H1 (cell line): ENCODE results near the gene KCTD16. TPM values are rescaled to one million over a fixed set of nuclear protein-coding genes. Genes with fewer than 3 reads are reported as not detected.

Source experiments
- EP300 ChIP-seq, 2 experiments: IDR thresholded peaks; 1 replicate in 1 of 2; 2 replicates in 1 of 2; pipeline ENCODE4 v1.6.1; 2011 to 2012; ENCODE audit warnings: low read depth in 2 of 2, low read length in 2 of 2, mild to moderate bottlenecking in 2 of 2, borderline replicate concordance in 1 of 2, inconsistent platforms in 1 of 2, moderate library complexity in 1 of 2
- TAF7 ChIP-seq: optimal IDR thresholded peaks from 2 replicates; pipeline ENCODE3; 2011; ENCODE audit warnings: low read depth, mild to moderate bottlenecking, inconsistent platforms, low read length, moderate library complexity, borderline replicate concordance
- polyA plus RNA-seq, 7 experiments: library from polyadenylated mRNA; depleted of rRNA in 3 of 7; stranded (reverse) in 5 of 7; unstranded in 2 of 7; fragments of >200 nt in 5 of 7; fragments of 200-250 nt in 2 of 7; gene quantifications; 1 replicate in 5 of 7; 2 replicates in 1 of 7; 4 replicates in 1 of 7; pipeline versions ENCODE4 v1.2.1 to v1.2.3, GENCODE V29; 2011 to 2013; ENCODE audit warnings: missing spikeins in 2 of 7, mixed read lengths in 2 of 7
- total RNA-seq: library from RNA; stranded (reverse); fragmentation: NEBNext Ultra II Directional; extraction: Animal tissue kit (Norgen Biotek cat#: 25700); gene quantifications from 2 replicates; pipeline ENCODE4 v1.2.1, GENCODE V29; 2021

The KCTD16 gene
- total and polyA plus RNA-seq, 2 of the 8 experiments (the other 6 are each of a cell fraction or from before 2014, with no cell fraction given): 0.03 to 0.24 TPM

- TF ChIP-seq EP300 (IDR thresholded peaks at IDR 0.05; ENCODE audit: borderline replicate concordance in 1 of 2, low read depth in 2 of 2, low read length in 2 of 2) (no peak), TAF7 (no peak)
Measured at GRCh38 chr5:144265643-144266247, 95.1 kb downstream of the KCTD16 start (continued).
